HCT116 (cell line): ENCODE data around the gene FSD2. TPM values are rescaled to one million over a fixed set of nuclear protein-coding genes. Genes with fewer than 3 reads are reported as not detected.

ENCODE experiments used
- ATAC-seq: fragments of 200-7000 bp; cut with Tn5 transposase; 2 replicates; pipeline ENCODE4 v1.9.1; 2020; ENCODE audit warnings: mild to moderate bottlenecking, moderate library complexity
- BruUV-seq: library from RNA; stranded (reverse); fragments of 400-500 nt; replicated peaks from 2 replicates; lab custom pipeline; 2021; lab: Mats Ljungman, UMichigan
- CTCF ChIA-PET: fragments of 300-600 bp; sonication (Branson Sonifier 250); formaldehyde crosslinking; loops from one replicate; lab custom pipeline; 2021; ENCODE audit warnings: antibody characterized with exemption; lab: Charles Lee
- POLR2A ChIA-PET: fragments of 300-600, 350-600 bp; sonication (Branson Sonifier 250); formaldehyde crosslinking; loops from one replicate; lab custom pipeline; 2021; ENCODE audit warnings: antibody characterized with exemption; lab: Charles Lee
- RAD21 ChIA-PET, 2 experiments: fragments of 300-600 bp; sonication (Branson Sonifier 250); formaldehyde crosslinking; loops; one replicate each; lab custom pipeline; 2023; ENCODE audit warnings: low total read pairs in 2 of 2; ENCODE audit not compliant: uncharacterized antibody in 2 of 2, unreplicated experiment in 2 of 2, low non-redundant PET in 1 of 2; lab: Charles Lee
- DNase-seq: peaks from one replicate; pipeline ENCODE4 v3.0.0-alpha.2; 2010; ENCODE audit warnings: low read depth, low spot score
- H2AFZ ChIP-seq: fragments of 200-600 bp; shearing (Covaris generic), sonication (generic); 2 replicates; pipeline ENCODE4 v1.6.1; 2017; ENCODE audit warnings: low read depth, mixed run types, mixed read lengths, antibody characterized with exemption, low read length; ENCODE audit not compliant: poor library complexity, severe bottlenecking
- H3K27ac ChIP-seq: 2 replicates; pipeline ENCODE4 v1.5.1; 2012; ENCODE audit warnings: low read depth, low read length
- H3K27me3 ChIP-seq: fragments of 200-600 bp; sonication (generic); 2 replicates; pipeline ENCODE4 v1.6.1; 2016; ENCODE audit warnings: mixed run types, low read length, mixed read lengths; ENCODE audit not compliant: insufficient read depth
- H3K36me3 ChIP-seq, 2 experiments: fragments of 200-500 bp in 1 of 2; fragments of 200-600 bp in 1 of 2; sonication (Bioruptor generic) in 1 of 2; sonication (generic) in 1 of 2; 2 replicates each; pipeline versions ENCODE4 v1.5.1 to v1.6.1; 2014 to 2016; ENCODE audit warnings: low read length in 2 of 2, inconsistent platforms in 1 of 2, mixed read lengths in 1 of 2, mixed run types in 1 of 2; ENCODE audit not compliant: insufficient read depth in 2 of 2, control insufficient read depth in 1 of 2
- H3K4me1 ChIP-seq, 2 experiments: fragments of 200-600 bp in 1 of 2; sonication (generic) in 1 of 2; 2 replicates each; pipeline versions ENCODE4 v1.5.1 to v1.6.1; 2012 to 2017; ENCODE audit warnings: low read length in 2 of 2, inconsistent platforms in 1 of 2, mild to moderate bottlenecking in 1 of 2, mixed read lengths in 1 of 2, mixed run types in 1 of 2, moderate library complexity in 1 of 2; ENCODE audit not compliant: insufficient read depth in 2 of 2, control insufficient read depth in 1 of 2
- H3K4me2 ChIP-seq: fragments of 200-600 bp; sonication (generic); 2 replicates; pipeline ENCODE4 v1.6.1; 2017; ENCODE audit warnings: mixed run types, low read length, mixed read lengths
- H3K4me3 ChIP-seq, 2 experiments: fragments of 200-600 bp in 1 of 2; sonication (generic) in 1 of 2; replicated peaks in 1 of 2; 2 replicates each; pipeline ENCODE4 v1.5.1; 2011 to 2016; ENCODE audit warnings: low read length in 2 of 2, control low read depth in 1 of 2, low read depth in 1 of 2, mild to moderate bottlenecking in 1 of 2, mixed read lengths in 1 of 2, mixed run types in 1 of 2
- H3K79me2 ChIP-seq: fragments of 200-600 bp; sonication (generic); 2 replicates; pipeline ENCODE4 v1.6.1; 2017; ENCODE audit warnings: mild to moderate bottlenecking, mixed run types, low read length, moderate library complexity, mixed read lengths; ENCODE audit not compliant: insufficient read depth
- H3K9ac ChIP-seq: fragments of 200-600 bp; sonication (generic); 2 replicates; pipeline ENCODE4 v1.6.1; 2016; ENCODE audit warnings: low read length, mixed read lengths
- H3K9me2 ChIP-seq: fragments of 200-600 bp; sonication (generic), shearing (Covaris generic); 2 replicates; pipeline ENCODE4 v1.6.1; 2017; ENCODE audit warnings: mixed run types, mild to moderate bottlenecking, moderate library complexity; ENCODE audit not compliant: insufficient read depth
- H3K9me3 ChIP-seq, 2 experiments: fragments of 200-500 bp in 1 of 2; fragments of 200-600 bp in 1 of 2; sonication (Bioruptor generic) in 1 of 2; sonication (generic) in 1 of 2; 2 replicates each; pipeline ENCODE4 v1.6.1; 2014 to 2017; ENCODE audit warnings: low read length in 2 of 2, mixed read lengths in 2 of 2, inconsistent platforms in 1 of 2, low read depth in 1 of 2, mild to moderate bottlenecking in 1 of 2, mixed run types in 1 of 2, moderate library complexity in 1 of 2; ENCODE audit not compliant: control insufficient read depth in 1 of 2, insufficient read depth in 1 of 2
- H4K20me1 ChIP-seq: fragments of 200-600 bp; sonication (generic), shearing (Covaris generic); 2 replicates; pipeline ENCODE4 v1.6.1; 2017; ENCODE audit warnings: mixed run types, mild to moderate bottlenecking, moderate library complexity; ENCODE audit not compliant: insufficient read depth
- CBX3 ChIP-seq: IDR thresholded peaks from 2 replicates; pipeline ENCODE4 v1.6.1; 2012; ENCODE audit warnings: low read depth
- EGR1 ChIP-seq: IDR thresholded peaks from 2 replicates; pipeline ENCODE4 v1.6.1; 2012; ENCODE audit warnings: low read depth
- ELF1 ChIP-seq: IDR thresholded peaks from 2 replicates; pipeline ENCODE4 v1.6.1; 2012; ENCODE audit warnings: low read depth, borderline replicate concordance
- FOSL1 ChIP-seq: IDR thresholded peaks from 2 replicates; pipeline ENCODE4 v1.6.1; 2012; ENCODE audit warnings: low read depth
- JUND ChIP-seq: IDR thresholded peaks from 2 replicates; pipeline ENCODE4 v1.6.1; 2012
- POLR2A ChIP-seq: IDR thresholded peaks from 2 replicates; pipeline ENCODE4 v1.7.0; 2011; ENCODE audit warnings: borderline replicate concordance; ENCODE audit not compliant: insufficient read depth, insufficient read length; ENCODE audit errors: extremely low read depth
- RAD21 ChIP-seq: IDR thresholded peaks from 2 replicates; pipeline ENCODE4 v1.6.1; 2012; ENCODE audit warnings: low read depth, mild to moderate bottlenecking
- SIN3A ChIP-seq: IDR thresholded peaks from 2 replicates; pipeline ENCODE4 v1.6.1; 2012; ENCODE audit warnings: low read depth
- SP1 ChIP-seq: IDR thresholded peaks from 2 replicates; pipeline ENCODE4 v1.6.1; 2012; ENCODE audit warnings: low read depth
- SRF ChIP-seq: IDR thresholded peaks from 2 replicates; pipeline ENCODE4 v1.6.1; 2012; ENCODE audit warnings: low read depth
- TCF7L2 ChIP-seq: IDR thresholded peaks from 2 replicates; pipeline ENCODE4 v1.7.0; 2011; ENCODE audit warnings: borderline replicate concordance, inconsistent platforms; ENCODE audit not compliant: insufficient read depth, insufficient read length; ENCODE audit errors: extremely low read depth
- YY1 ChIP-seq: IDR thresholded peaks from 2 replicates; pipeline ENCODE4 v1.6.1; 2011; ENCODE audit warnings: low read length, low read depth, moderate library complexity, mild to moderate bottlenecking; ENCODE audit not compliant: insufficient replicate concordance; ENCODE audit errors: extremely low read depth
- ZNF274 ChIP-seq: fragments of 200-500 bp; sonication (Bioruptor generic); IDR thresholded peaks from 2 replicates; pipeline ENCODE4 v1.6.1; 2014; ENCODE audit warnings: mild to moderate bottlenecking, low read depth, low read length, inconsistent platforms
- intact Hi-C: fragments of 100-400 bp; cut with micrococcal nuclease; formaldehyde crosslinking; loops from 2 replicates; pipeline ENCODE4 v1.10.0; 2022
- total RNA-seq: library from RNA; stranded (reverse); gene quantifications from one replicate; pipeline ENCODE4 v1.2.1, GENCODE V29; 2021; ENCODE audit not compliant: unreplicated experiment
- TF ChIP-seq, protein P1 (sequence below): IDR thresholded peaks from 2 replicates; pipeline ENCODE4 v1.6.1; 2012; ENCODE audit warnings: low read depth
- TF ChIP-seq, protein P2 (sequence below): IDR thresholded peaks from 2 replicates; pipeline ENCODE4 v1.6.1; 2012
- TF ChIP-seq, protein P3 (sequence below): IDR thresholded peaks from 2 replicates; pipeline ENCODE4 v1.6.1; 2011; ENCODE audit warnings: mild to moderate bottlenecking, low read length, moderate library complexity; ENCODE audit not compliant: insufficient replicate concordance; ENCODE audit errors: extremely low read depth
- TF ChIP-seq, protein P4 (sequence below): IDR thresholded peaks from 2 replicates; pipeline ENCODE4 v1.6.1; 2012

Gene FSD2
- total RNA-seq, 1 experiment from 2014 or later = not detected

DNA sequence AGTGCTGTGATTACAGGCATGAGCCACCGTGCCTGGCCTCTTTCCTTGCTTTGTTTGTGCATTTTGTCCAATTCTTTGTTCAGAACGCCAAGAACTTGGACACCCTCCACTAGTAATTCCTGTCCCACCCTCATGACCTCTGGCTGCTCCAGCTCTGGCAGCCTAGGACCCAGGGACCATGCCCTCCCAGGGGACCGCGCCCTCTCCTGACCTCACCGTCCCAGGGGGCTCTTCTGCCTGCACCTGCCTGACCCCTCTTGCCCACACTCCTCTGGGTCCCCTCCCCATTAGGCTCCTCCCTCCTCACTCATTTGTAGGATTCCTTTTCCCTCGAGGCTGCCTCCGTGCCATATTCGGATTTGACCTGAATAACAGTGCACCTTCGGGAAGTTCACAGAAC, 41.1 kb downstream of the FSD2 start:
- no peaks in the 10 kb centered on the region; the same call in 1 of the 2 replicates for H3K79me2 ChIP-seq
- H3K4me1 ChIP-seq = peaks cover 6 to 20% of the 10 kb centered on the region in 2 experiments
- no peak overlapping the region for H3K4me3 ChIP-seq
- ATAC-seq = no peak
- no peak overlapping the region for H3K27ac ChIP-seq
- POLR2A ChIA-PET = interaction anchor here (0.7 kb wide), 1 partner anchor 15 kb away, joined by 4 read pairs; no protein-coding TSS in a partner anchor
- no TSS peak for BruUV-seq
- no peak for TF ChIP-seq SIN3A
- TF ChIP-seq SP1 = no peak
- no peak for TF ChIP-seq EGR1
- no peak for TF ChIP-seq SRF
- no peak for TF ChIP-seq CBX3
- TF ChIP-seq TCF7L2 = no peak
- no peak for TF ChIP-seq ELF1
- TF ChIP-seq YY1 = no peak
- TF ChIP-seq, protein P1, sequence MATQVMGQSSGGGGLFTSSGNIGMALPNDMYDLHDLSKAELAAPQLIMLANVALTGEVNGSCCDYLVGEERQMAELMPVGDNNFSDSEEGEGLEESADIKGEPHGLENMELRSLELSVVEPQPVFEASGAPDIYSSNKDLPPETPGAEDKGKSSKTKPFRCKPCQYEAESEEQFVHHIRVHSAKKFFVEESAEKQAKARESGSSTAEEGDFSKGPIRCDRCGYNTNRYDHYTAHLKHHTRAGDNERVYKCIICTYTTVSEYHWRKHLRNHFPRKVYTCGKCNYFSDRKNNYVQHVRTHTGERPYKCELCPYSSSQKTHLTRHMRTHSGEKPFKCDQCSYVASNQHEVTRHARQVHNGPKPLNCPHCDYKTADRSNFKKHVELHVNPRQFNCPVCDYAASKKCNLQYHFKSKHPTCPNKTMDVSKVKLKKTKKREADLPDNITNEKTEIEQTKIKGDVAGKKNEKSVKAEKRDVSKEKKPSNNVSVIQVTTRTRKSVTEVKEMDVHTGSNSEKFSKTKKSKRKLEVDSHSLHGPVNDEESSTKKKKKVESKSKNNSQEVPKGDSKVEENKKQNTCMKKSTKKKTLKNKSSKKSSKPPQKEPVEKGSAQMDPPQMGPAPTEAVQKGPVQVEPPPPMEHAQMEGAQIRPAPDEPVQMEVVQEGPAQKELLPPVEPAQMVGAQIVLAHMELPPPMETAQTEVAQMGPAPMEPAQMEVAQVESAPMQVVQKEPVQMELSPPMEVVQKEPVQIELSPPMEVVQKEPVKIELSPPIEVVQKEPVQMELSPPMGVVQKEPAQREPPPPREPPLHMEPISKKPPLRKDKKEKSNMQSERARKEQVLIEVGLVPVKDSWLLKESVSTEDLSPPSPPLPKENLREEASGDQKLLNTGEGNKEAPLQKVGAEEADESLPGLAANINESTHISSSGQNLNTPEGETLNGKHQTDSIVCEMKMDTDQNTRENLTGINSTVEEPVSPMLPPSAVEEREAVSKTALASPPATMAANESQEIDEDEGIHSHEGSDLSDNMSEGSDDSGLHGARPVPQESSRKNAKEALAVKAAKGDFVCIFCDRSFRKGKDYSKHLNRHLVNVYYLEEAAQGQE = no peak
- TF ChIP-seq, protein P2, sequence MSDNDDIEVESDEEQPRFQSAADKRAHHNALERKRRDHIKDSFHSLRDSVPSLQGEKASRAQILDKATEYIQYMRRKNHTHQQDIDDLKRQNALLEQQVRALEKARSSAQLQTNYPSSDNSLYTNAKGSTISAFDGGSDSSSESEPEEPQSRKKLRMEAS = no peak
- no peak for TF ChIP-seq FOSL1
- no peak for TF ChIP-seq RAD21
- TF ChIP-seq, protein P3, sequence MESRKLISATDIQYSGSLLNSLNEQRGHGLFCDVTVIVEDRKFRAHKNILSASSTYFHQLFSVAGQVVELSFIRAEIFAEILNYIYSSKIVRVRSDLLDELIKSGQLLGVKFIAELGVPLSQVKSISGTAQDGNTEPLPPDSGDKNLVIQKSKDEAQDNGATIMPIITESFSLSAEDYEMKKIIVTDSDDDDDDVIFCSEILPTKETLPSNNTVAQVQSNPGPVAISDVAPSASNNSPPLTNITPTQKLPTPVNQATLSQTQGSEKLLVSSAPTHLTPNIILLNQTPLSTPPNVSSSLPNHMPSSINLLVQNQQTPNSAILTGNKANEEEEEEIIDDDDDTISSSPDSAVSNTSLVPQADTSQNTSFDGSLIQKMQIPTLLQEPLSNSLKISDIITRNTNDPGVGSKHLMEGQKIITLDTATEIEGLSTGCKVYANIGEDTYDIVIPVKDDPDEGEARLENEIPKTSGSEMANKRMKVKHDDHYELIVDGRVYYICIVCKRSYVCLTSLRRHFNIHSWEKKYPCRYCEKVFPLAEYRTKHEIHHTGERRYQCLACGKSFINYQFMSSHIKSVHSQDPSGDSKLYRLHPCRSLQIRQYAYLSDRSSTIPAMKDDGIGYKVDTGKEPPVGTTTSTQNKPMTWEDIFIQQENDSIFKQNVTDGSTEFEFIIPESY = no peak
- TF ChIP-seq ZNF274 = no peak
- TF ChIP-seq POLR2A = no peak
- TF ChIP-seq, protein P4, sequence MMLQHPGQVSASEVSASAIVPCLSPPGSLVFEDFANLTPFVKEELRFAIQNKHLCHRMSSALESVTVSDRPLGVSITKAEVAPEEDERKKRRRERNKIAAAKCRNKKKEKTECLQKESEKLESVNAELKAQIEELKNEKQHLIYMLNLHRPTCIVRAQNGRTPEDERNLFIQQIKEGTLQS = no peak
- no peak for TF ChIP-seq JUND
- TF ChIP-seq, all 23 proteins: peak for 0
- H3K4me2 ChIP-seq = no peak overlapping the region
- H3K9ac ChIP-seq = no peak overlapping the region
- H3K27me3 ChIP-seq = no peaks in the 10 kb centered on the region
- ChIA-PET RAD21 (no interaction called here), CTCF (no interaction called here)
- no peaks in the 10 kb centered on the region for H3K9me2 ChIP-seq
- H3K36me3 ChIP-seq = 0 out of 4 replicates have a peak, but pooled peaks cover 0 to 2% of the 10 kb centered on the region in 2 experiments
- no peaks in the 10 kb centered on the region for H3K9me3 ChIP-seq
- no peaks in the 10 kb centered on the region for H4K20me1 ChIP-seq
- H2AFZ ChIP-seq = no peak overlapping the region
- intact Hi-C loops = no loop called here
- no peak for DNase-seq
